Midbrain (tissue), 1 donor: ENCODE data around the gene UBAC2.

Source experiments
- DNase-seq: peaks from one replicate; lab custom pipeline; 2025; lab: John Stamatoyannopoulos, UW

UBAC2 gene

GRCh38 chr13:99271249-99271648, 70.6 kb downstream of the UBAC2 start:
- DNase-seq = no peak

GRCh38 chr13:99272481-99272880, 71.8 kb downstream of the UBAC2 start:
- no peak for DNase-seq

- no peak for DNase-seq
Measured at GRCh38 chr13:99273128-99273527, 72.5 kb downstream of the UBAC2 start.

GRCh38 chr13:99275093-99275469, 74.4 kb downstream of the UBAC2 start:
- no peak for DNase-seq

DNA sequence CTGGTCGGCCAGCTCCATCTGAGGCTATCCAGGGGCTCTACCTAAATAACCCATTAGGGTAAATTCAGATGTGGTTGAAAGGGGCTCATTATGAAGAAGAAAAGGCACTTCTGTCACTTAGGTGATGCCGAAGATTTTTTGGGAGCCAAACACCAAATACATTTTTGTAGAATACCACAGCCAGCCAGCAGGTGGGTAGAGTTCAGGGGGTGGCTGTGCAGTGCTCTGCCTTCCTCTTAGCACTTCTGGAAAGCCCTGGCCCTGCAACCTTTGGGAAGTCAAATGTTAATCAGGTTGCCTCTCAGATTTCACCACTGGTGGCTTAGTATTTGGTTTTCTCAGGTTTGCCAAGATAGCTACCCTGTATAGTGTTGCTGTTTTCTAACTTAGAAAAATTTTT, 76.1 kb downstream of the UBAC2 start:
- no peak for DNase-seq

DNA sequence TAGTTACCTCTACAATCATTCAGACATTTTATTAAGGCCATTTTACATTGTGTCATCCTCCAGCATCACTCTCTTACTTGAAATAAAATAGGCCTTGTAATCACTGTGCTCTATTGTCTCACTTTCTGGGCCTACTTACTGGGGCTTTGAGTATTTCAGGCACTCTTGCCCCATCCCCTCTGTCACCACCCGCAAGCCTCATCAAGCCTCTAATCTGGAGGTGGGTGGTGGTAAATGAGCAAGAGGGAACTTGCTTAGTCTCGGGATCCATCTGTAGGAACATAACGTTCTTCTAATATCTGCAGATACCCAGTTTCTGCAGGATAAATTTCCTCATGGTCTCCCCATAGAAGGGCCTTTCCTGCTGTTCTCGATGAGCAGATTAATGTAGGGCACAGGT, 77.0 kb downstream of the UBAC2 start:
- DNase-seq = no peak

DNA sequence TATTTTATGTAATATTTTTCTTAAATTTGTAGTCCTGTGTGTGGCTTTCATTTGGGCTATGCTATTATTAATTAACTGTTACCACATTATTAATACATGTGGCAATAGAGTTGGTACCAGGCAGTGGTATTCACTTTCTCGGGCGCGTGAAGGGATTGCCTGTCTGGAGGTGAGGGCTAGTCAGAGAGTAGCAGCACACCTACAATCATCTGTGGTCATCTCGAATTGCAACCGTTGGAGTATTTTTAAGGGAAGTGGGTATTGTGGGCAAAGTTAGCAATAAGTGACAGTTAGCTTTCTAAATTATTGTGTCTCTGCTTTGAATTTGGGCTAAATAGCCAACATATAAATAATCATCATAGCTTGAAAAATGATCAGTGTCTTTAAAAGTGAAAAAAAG, 77.5 kb downstream of the UBAC2 start:
- no peak for DNase-seq

DNA sequence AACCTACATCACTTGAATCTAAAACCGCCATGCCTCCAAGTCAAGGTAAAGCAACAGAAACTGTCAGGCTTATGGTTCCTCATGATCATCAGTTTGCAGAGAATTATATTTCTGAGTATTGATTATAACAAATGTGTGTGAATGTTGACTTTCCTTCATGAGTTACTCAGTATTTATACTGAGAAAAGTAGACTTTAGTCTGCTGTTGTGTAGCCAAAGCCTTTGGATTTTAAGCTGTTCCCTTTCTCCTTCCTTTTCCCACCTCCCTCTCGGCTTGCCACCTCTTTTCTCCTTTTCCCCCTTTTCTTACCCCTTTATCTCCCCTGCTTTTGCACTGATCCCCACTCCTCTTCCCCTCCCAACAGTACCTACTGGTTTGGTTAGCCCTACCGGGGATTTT, 78.2 kb downstream of the UBAC2 start:
- no peak for DNase-seq

- DNase-seq = no peak
Measured at GRCh38 chr13:99279637-99280036, 79.0 kb downstream of the UBAC2 start.

DNA sequence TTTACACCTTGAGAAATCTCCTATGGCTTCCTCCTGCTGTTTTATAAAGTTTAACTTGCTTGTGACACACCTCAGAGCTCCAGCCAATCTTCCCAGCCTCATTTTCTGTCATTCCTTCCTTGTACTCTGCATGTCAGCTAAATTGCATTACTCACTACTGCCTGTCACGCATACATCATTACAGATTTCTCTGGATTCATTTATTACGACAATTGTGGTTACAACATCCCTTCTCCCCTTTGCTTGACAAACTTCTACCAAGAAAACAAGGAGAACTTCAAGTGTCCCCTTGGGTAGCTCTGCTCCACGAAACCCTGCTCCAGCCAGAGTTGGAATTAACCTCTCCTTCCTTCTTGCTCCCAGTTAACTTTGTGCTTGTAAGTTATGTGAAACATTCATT, 79.5 kb downstream of the UBAC2 start:
- DNase-seq = no peak

DNA sequence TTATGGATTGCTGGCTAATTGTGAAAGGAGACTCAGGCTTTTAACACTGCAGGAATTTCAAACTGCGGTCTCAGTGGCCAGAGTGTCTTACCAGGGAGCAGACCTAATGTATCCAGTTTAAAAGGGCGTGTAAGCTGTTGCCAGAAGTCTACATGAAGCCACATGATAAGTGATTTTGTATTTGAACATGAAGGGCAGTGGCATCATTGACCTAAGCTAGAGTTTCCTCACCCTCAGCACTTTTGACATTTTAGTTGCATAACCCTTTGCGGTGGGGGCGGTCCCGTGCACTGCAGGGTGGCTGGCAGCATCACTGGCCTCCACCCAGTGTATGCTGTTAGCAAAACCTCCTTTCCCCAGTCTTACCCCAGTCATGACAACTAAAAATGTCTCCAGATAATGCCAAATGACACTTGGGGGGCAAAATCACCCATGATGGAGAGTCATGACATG, 81.2 kb downstream of the UBAC2 start:
- no peak for DNase-seq

GRCh38 chr13:99282264-99283231, 81.9 kb downstream of the UBAC2 start:
- no peak for DNase-seq

DNA sequence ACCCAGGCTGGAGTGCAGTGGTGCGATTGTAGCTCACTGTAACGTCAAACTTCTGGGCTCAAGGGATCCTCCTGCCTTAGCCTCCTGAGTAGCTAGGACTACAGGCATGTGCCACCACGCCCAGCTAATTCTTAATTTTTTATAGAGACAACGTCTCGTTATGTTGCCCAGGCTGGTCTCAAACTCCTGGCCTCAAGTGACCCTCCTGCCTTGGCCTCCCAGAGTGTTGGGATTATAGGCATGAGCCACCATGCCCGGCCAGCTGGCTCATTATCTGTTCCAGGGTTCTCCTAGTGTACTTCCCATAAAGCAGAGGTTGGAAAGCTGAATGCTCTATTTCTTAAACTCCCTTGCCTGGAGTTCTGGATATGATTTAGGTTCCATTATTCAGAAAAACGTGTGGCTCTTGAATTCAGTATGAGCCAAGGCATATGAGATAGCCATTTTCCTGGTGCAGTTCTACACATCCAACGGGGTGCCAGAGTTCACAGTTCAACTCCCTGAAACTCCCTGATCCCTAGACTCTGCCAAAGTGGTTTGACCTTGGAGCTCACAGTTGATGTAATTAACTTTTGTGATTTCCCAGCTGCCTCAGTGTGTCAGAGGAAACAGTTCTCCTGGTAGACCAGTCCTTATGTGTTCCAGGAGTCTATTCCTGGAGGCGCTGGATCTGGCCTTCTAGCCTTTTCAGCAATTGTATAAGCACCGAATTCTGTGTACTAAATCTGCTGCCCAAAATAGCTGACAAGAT, 85.0 kb downstream of the UBAC2 start:
- no peak for DNase-seq

GRCh38 chr13:99287551-99287950, 86.9 kb downstream of the UBAC2 start:
- DNase-seq = no peak

DNA sequence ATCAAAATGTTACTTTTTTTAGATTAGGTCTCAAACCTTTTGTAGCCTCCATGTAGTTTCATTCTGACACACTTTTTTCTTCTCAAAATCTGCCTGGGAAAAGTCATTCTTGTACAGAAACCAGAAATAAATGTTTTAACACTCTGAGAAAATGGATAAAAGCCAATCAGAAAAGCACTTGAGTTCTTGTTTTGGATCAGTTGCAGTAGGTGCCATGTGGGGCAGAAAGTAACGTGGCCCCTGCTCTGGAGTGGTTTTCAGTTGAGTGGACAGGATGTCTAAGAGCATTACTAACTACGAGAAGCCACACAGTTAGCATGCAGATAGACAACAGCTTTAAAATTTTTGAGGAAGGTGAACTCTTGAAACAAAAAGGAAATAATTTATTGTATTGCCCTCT, 87.4 kb downstream of the UBAC2 start:
- DNase-seq = no peak

- no peak for DNase-seq
Measured at GRCh38 chr13:99289271-99289670, 88.6 kb downstream of the UBAC2 start.

DNA sequence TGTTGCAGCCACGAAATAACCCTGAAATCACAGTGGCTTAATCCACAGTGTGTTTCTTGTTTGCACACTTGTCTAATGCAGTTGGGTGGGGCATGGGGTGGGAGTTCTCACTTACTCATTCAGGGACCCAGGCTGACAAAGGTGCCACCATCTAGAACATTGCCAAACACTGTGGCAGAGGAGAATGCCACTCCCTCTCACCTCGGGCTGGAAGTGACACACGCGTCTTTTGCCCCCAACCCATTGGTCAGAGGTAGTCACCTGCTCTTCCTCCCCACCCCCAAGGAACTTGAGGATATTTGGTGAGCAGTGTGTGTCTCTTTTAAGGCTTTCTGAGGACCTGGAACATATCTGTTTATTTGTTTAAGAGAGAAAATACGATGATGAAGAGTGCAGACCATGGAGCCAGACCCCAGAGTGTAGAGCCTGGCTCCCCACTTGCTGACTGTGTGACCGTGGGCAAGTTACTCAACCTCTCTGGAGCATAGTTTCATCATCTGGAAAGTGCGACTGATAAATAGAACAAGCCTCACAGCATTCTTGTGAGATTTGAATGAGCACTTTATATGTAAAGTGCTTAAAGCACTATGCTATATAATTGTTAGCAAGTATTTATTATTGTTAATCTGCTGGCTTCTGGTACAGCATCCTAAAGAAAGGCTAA, 89.2 kb downstream of the UBAC2 start:
- no peak for DNase-seq

GRCh38 chr13:99290894-99291293, 90.2 kb downstream of the UBAC2 start:
- no peak for DNase-seq

DNA sequence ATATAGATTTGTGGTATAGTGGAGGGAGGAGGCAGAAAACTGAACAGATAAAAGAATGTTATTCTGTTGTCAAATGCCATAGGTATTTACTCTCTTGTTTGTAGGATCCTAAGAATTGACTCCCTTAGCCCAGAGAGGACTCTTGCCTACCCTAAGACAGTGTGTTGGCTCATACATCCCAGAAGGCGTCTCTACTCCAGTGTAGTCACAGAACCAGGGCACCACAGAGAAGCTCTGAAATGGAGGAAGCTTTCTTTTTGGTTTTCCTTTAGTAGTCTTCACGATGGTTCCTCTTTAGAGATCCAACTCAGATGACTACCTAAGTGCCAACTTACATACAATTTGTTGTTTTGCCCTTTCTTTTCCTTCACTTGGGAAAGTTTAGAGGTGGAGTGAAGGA, 92.5 kb downstream of the UBAC2 start:
- DNase-seq = peak; percentile 15

DNA sequence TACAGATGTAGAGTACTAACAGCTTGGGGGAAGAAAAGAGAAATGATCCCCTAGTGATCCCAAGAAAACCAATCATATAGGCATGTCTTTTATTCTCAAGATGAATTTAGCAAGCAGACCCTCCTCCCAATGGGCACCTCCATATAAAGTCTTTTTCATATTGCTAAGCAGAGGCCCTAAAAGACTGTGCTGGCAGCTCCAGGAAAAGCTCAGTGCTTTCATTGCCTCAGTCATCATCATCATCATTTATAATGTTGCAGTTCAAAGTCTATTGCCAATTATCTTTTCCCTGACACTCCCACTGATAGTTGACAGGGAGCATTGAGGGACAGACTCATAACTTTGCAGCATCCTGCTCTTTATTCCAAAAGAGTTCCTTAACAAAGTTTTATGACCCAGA, 93.5 kb downstream of the UBAC2 start:
- no peak for DNase-seq

DNA sequence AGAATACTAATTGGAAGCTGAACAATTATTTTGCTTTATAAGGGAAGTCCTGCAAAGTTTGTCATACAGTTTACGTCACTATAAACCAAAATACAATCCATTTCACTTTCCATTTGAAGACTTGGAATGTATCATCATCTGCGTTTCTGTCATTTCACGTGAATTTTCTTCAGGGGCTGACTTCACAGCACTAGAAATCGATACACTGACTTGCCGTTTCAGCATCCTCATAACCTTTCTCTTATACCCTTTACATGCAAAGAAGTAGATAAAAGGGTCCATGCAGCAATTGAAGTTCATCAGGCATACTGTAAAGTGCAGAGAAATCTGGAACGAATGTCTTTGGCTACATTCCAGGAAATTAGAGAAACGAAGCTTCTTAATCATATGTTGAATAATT, 94.3 kb downstream of the UBAC2 start:
- no peak for DNase-seq

DNA sequence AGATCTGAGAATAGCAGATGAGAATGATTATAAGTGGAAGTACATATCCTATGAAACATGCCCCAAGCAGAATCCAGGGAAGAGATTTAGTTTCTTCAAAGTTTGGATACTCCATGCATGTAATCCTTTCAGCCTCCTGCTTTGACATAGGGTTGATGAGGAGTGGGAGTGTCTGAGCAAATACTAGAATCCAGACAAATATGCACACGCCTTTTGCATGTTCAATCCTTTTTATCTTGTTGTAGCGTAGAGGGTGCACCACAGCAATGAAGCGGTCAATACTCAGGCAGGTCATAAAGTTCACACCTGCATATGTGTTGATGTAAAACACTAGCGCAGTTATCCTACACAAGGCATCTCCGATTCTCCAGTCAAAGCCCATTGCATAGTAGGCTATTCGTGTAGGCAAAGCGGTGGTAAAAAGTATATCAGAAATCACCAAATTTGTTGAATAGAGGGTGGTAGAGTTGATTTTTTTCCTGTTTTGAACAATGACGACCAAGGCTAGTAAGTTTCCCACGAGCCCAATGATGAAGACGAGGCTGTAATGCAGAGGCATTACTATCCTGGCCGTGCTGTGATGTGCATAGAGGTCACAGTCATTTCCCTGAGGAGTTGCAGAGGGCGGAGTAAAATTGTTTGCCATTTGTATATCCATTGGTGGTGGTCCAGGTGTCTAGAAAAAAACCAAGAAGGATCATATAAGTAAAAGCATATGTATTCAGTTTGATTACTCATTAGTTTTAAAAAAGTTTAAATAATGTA, 95.0 kb downstream of the UBAC2 start:
- DNase-seq = no peak
